GM12801 (cell line): ENCODE data around the gene PAPOLB.

Source experiments
- CTCF ChIP-seq: IDR thresholded peaks from one replicate; pipeline ENCODE4 v1.5.1; 2011; ENCODE audit warnings: control low read depth; ENCODE audit not compliant: insufficient read length; ENCODE audit errors: extremely low read depth

The PAPOLB gene

GRCh38 chr7:4808026-4808425, 53.8 kb downstream of the PAPOLB start:
- TF ChIP-seq CTCF = no peak
